GM23248 (cell line): ENCODE results near the gene TSPAN32. TPM values are rescaled to one million over a fixed set of nuclear protein-coding genes. Genes with fewer than 3 reads are reported as not detected.
"Not testable (repeated sequence)": the region's sequence is repeated elsewhere in the genome, so short reads cannot be mapped to it uniquely, and the experiment has no call there.

Experiments used
- DNase-seq: peaks from one replicate; pipeline ENCODE4 v3.0.0-alpha.2; 2015
- H2AFZ ChIP-seq: fragments of 200-600 bp; sonication (generic); 2 replicates; pipeline ENCODE4 v1.6.1; 2016; ENCODE audit warnings: antibody characterized with exemption
- H3F3A ChIP-seq: fragments of 200-600 bp; sonication (generic); 2 replicates; pipeline ENCODE4 v1.6.1; 2016; ENCODE audit warnings: mild to moderate bottlenecking, antibody characterized with exemption, mixed run types; ENCODE audit not compliant: insufficient read depth
- H3K27ac ChIP-seq: fragments of 200-600 bp; sonication (generic); 2 replicates; pipeline ENCODE4 v1.5.1; 2016; ENCODE audit warnings: mild to moderate bottlenecking
- H3K27me3 ChIP-seq: fragments of 200-600 bp; sonication (generic); replicated peaks from 2 replicates; pipeline ENCODE4 v1.6.1; 2016; ENCODE audit warnings: mild to moderate bottlenecking; ENCODE audit not compliant: insufficient read depth
- H3K36me3 ChIP-seq: fragments of 200-600 bp; sonication (generic); 2 replicates; pipeline ENCODE4 v1.6.1; 2016; ENCODE audit warnings: low read depth, mild to moderate bottlenecking
- H3K4me1 ChIP-seq: fragments of 200-600 bp; sonication (generic); 2 replicates; pipeline ENCODE4 v1.6.1; 2016; ENCODE audit warnings: mild to moderate bottlenecking; ENCODE audit not compliant: insufficient read depth
- H3K4me2 ChIP-seq: fragments of 200-600 bp; sonication (generic); one replicate; pipeline ENCODE4 v1.6.1; 2016; ENCODE audit warnings: mild to moderate bottlenecking; ENCODE audit not compliant: unreplicated experiment
- H3K4me3 ChIP-seq: fragments of 200-600 bp; sonication (generic); 2 replicates; pipeline ENCODE4 v1.5.1; 2016; ENCODE audit warnings: mild to moderate bottlenecking
- H3K79me2 ChIP-seq: fragments of 200-600 bp; sonication (generic); 2 replicates; pipeline ENCODE4 v1.6.1; 2016; ENCODE audit warnings: mild to moderate bottlenecking; ENCODE audit not compliant: insufficient read depth
- H3K9ac ChIP-seq: fragments of 200-600 bp; sonication (generic); 2 replicates; pipeline ENCODE4 v1.6.1; 2016; ENCODE audit warnings: mild to moderate bottlenecking
- H3K9me2 ChIP-seq: fragments of 200-600 bp; sonication (generic); 2 replicates; pipeline ENCODE4 v1.6.1; 2016; ENCODE audit warnings: mixed run types, mild to moderate bottlenecking, moderate library complexity; ENCODE audit not compliant: insufficient read depth
- H3K9me3 ChIP-seq: fragments of 200-600 bp; sonication (generic); one replicate; pipeline ENCODE4 v1.6.1; 2017; ENCODE audit warnings: low read depth
- H4K20me1 ChIP-seq: fragments of 200-600 bp; sonication (generic); 2 replicates; pipeline ENCODE4 v1.6.0; 2016; ENCODE audit not compliant: insufficient read depth
- EZH2 ChIP-seq: fragments of 200-600 bp; sonication (generic); IDR thresholded peaks from 2 replicates; pipeline ENCODE4 v1.6.1; 2018; ENCODE audit warnings: antibody characterized with exemption, mild to moderate bottlenecking; ENCODE audit not compliant: insufficient read depth, poor library complexity, severe bottlenecking
- EZH2phosphoT487 ChIP-seq: fragments of 200-600 bp; sonication (generic); IDR thresholded peaks from 2 replicates; pipeline ENCODE4 v1.6.1; 2018; ENCODE audit warnings: antibody characterized with exemption, moderate library complexity, mild to moderate bottlenecking, low read depth; ENCODE audit not compliant: insufficient read depth
- WGBS, 2 experiments: methylation state at CpG; one replicate each; pipeline ENCODE4 v1.1.6; 2015 to 2017; ENCODE audit warnings: low lambda C conversion rate in 2 of 2, low coverage in 1 of 2; ENCODE audit errors: missing lambda C conversion rate in 2 of 2; 5-methylcytosine and 5-hydroxymethylcytosine counted together
- in situ Hi-C: fragments of 300-500 bp; cut with MboI; formaldehyde crosslinking; loops from 2 replicates; pipeline ENCODE4 v1.15.0; 2020
- polyA plus RNA-seq: library from polyadenylated mRNA; unstranded; fragments of >200 nt; fragmentation: Nextera tagmentation; extraction: Ambion mirVana; gene quantifications from 2 replicates; pipeline ENCODE4 v1.2.1, GENCODE V29; 2016
- total RNA-seq: library from RNA; depleted of rRNA; stranded (reverse); fragments of >200 nt; shearing (Covaris generic); gene quantifications from 2 replicates; pipeline ENCODE4 v1.2.3, GENCODE V29; 2014

TSPAN32 gene
- total and polyA plus RNA-seq, 2 experiments from 2014 or later, result not detected

GRCh38 chr11:2335286-2335685 is 33.5 kb downstream of the TSPAN32 start:
- H2AFZ ChIP-seq, H3K27me3 ChIP-seq, DNase-seq, H3K27ac ChIP-seq, H3K4me2 ChIP-seq, H3K79me2 ChIP-seq, H3K4me1 ChIP-seq, H3K9ac ChIP-seq, in situ Hi-C loops, H3K4me3 ChIP-seq, H3K9me2 ChIP-seq, H4K20me1 ChIP-seq, H3K36me3 ChIP-seq, H3F3A ChIP-seq, H3K9me3 ChIP-seq: not testable (repeated sequence)
- WGBS, 2 experiments, result 83 to 93% methylated on average over 18 of the region's 18 CpGs

GRCh38 chr11:2338760-2339159 is 36.9 kb downstream of the TSPAN32 start:
- H3F3A ChIP-seq, H3K4me1 ChIP-seq, H3K36me3 ChIP-seq, H3K27ac ChIP-seq, H3K9ac ChIP-seq, H3K9me2 ChIP-seq, H3K4me3 ChIP-seq, H3K9me3 ChIP-seq, DNase-seq, H2AFZ ChIP-seq, H4K20me1 ChIP-seq, in situ Hi-C loops, H3K79me2 ChIP-seq, H3K4me2 ChIP-seq, H3K27me3 ChIP-seq: not testable (repeated sequence)
- WGBS, 2 experiments, result 64 to 65% methylated on average over 8 of the region's 8 CpGs

DNA sequence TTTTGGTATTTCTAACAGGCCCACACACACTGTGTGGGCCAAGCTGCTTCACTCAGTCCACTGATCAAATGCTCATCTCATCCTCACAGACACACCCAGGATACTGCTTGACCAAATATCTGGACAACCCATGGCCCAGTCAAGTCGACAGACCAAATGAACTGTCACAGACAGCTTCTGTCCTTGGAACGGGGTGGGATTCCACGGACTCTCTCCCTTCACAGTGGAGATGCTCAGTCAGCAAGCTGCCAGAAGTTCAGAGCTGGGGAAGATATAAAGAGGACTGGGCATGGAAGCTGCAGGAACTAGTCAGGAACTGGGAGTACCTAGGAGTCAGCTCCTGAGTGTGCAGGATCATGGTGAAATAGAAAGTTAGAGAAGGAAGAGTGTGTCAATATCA is 40.7 kb downstream of the TSPAN32 start:
- Histone ChIP-seq H3K27me3 (peaks cover 5% of the 10 kb centered on the region; the same call in 1 of the 2 replicates), H3K4me3 (no peak overlapping the region), H3K9me3 (no peaks in the 10 kb centered on the region), H2AFZ (no peak overlapping the region), H4K20me1 (no peaks in the 10 kb centered on the region), H3K9me2 (no peaks in the 10 kb centered on the region), H3K36me3 (no peaks in the 10 kb centered on the region), H3K79me2 (no peaks in the 10 kb centered on the region), H3K4me2 (no peak overlapping the region), H3F3A (no peaks in the 10 kb centered on the region), H3K27ac (no peak overlapping the region), H3K9ac (no peak overlapping the region), H3K4me1 (no peaks in the 10 kb centered on the region)
- TF ChIP-seq EZH2phosphoT487, result no peak
- TF ChIP-seq EZH2, result no peak
- WGBS, 2 experiments, result 35 to 40% methylated on average over 3 of the region's 3 CpGs
- no peak for DNase-seq
- in situ Hi-C loops, result no loop called here

GRCh38 chr11:2342981-2343380 is 41.2 kb downstream of the TSPAN32 start:
- Histone ChIP-seq H3K27me3 (0 out of 2 replicates have a peak, but pooled peaks cover 5% of the 10 kb centered on the region), H3K36me3 (no peaks in the 10 kb centered on the region), H3K4me2 (no peak overlapping the region), H3K79me2 (no peaks in the 10 kb centered on the region), H3F3A (no peaks in the 10 kb centered on the region), H3K9me3 (no peaks in the 10 kb centered on the region), H3K4me1 (no peaks in the 10 kb centered on the region), H3K9ac (no peak overlapping the region), H3K27ac (no peak overlapping the region), H3K4me3 (no peak overlapping the region), H2AFZ (no peak overlapping the region), H4K20me1 (no peaks in the 10 kb centered on the region), H3K9me2 (no peaks in the 10 kb centered on the region)
- TF ChIP-seq EZH2 (no peak), EZH2phosphoT487 (no peak)
- in situ Hi-C loops, result no loop called here
- peak; percentile 40 for DNase-seq
- WGBS, 2 experiments, result 56 to 63% methylated on average over 5 of the region's 5 CpGs

DNA sequence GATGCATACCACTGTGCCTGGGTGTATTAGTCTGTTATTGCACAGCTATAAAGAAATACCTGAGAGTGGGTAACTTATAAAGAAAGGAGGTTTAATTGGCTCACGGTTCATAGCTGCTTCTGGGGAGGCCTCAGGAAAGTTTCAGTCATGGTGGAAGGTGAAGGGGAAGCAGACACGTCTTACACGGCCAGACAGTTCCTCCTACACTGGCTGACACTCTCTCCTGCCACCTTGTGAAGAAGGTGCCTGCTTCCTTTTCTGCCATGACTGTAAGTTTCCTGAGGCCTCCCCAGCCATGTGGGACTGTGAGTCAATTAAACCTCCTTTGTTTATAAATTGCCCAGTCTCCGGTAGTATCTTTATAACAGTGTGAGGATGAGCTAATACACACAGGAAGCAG is 41.7 kb downstream of the TSPAN32 start:
- no peak overlapping the region for H3K4me3 ChIP-seq
- H3K4me2 ChIP-seq, result no peak overlapping the region
- H3K9me3 ChIP-seq, result no peaks in the 10 kb centered on the region
- H3F3A ChIP-seq, result no peaks in the 10 kb centered on the region
- H3K9ac ChIP-seq, result no peak overlapping the region
- H3K4me1 ChIP-seq, result no peaks in the 10 kb centered on the region
- H3K36me3 ChIP-seq, result no peaks in the 10 kb centered on the region
- in situ Hi-C loops, result no loop called here
- DNase-seq, result no peak
- no peaks in the 10 kb centered on the region for H3K79me2 ChIP-seq
- no peak for TF ChIP-seq EZH2
- no peaks in the 10 kb centered on the region for H4K20me1 ChIP-seq
- H3K27ac ChIP-seq, result no peak overlapping the region
- 0 out of 2 replicates have a peak, but pooled peaks cover 5% of the 10 kb centered on the region for H3K27me3 ChIP-seq
- 63 to 64% methylated on average over 4 of the region's 4 CpGs for WGBS, 2 experiments
- no peak overlapping the region for H2AFZ ChIP-seq
- H3K9me2 ChIP-seq, result no peaks in the 10 kb centered on the region
